ENCODE data around the gene SLC6A3.
"Not testable (repeated sequence)": the region's sequence is repeated elsewhere in the genome, so short reads cannot be mapped to it uniquely, and the experiment has no call there.

The SLC6A3 gene

DNA sequence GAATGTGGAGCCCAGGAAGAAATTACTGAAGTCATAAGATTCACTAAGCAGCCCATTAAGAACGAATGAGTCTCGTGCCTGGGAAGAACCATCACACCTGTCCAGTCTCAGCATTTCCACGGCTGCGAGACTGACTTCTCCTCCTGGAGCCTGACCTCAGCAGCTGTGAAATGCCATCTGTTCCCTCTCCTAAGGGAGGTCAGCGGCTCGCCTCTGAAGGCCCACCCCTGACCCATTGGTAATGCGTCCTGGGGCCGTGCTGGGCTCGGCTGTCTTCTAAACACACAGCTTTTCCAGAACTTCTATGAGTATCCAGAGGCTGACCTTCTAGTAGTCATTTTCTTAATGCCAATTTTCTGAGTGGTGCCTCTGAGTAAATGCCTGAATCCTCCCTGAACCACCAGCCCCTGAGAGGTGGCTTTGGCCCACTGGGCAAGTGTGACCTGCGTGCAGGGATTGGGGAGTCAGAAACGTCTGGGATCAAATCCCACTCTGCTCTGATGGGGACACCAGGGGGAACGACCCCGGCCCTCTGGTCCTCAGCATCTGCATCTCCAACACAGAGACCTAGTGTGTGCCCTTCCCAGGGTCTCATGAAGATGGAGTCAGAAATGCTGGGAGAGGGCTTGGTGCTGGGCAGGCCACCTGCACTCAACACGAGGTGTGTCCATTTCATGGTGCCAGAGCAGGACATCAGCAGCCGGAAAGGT, 5.7 kb downstream of the SLC6A3 start:
- no peak for DNase-seq (ENCODE audit: low read depth)

- no peak for DNase-seq (ENCODE audit: low read depth)
These were observed 6.4 kb downstream of the SLC6A3 start for GRCh38 chr5:1438871-1439270.

DNA sequence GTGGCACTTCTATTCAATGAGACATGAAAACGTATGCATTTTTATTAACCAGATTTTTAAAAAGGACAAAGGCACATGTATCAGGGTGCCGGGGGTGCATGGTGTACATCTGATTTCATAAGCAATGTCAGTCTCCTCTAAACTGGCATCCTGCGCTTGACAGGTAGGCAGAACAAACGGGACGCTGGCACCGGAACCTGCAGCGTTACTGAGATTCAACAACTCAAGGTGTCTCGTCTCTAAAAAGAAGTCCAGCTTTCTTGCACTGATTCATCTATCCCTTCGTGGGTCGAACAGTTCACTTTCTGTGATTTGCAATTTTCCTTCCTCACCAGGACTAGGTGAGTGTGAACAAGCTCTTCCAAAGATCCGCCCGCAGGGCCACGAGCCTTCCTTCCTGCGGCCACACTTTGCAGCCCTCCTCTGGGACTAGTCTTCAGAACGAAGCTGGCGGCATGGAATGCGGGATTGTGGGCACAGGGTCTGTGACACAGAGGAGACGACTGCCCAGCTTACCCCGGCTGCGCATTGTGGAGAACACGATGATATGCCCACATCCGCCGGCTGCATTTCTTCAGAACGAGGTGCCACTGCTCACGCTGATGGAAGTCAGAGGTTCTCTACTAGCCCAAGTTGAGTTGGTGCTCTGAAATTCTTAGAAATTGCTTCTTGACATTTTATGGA, 7.2 kb downstream of the SLC6A3 start:
- no peak for DNase-seq (ENCODE audit: low read depth)

DNA sequence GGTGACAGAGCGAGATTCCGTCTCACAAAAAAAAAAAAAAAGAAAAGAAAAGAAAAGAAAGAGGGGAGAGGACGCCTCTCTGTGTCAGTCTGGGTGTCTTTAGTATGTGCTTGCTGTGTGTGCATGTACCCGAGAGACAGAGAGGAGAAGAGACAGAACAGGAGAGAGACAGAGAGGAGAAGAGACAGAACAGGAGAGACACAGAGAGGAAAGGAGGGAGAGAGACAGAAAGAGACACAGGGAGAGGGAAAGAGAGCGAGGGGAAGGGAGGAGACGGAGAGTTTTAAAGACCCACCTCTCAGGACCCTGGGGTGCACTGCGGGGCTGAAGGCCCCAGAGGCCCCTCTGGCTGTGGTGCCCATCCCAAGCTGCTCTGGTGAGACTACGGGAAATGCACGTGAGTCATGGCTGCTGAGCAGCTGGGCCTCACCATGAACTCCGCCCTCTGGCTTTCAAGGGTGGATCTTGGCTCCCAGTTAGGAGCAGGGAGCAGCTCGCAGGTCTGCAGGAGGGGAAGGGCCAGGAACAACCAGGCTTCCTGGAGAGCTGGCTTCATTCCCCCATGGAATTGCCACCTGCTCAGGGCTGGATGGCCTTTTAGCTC, 7.9 kb downstream of the SLC6A3 start:
- DNase-seq (ENCODE audit: low read depth), result peak; percentile 6

- no peak for DNase-seq (ENCODE audit: low read depth)
These were observed 8.6 kb downstream of the SLC6A3 start for GRCh38 chr5:1436681-1437080.

DNA sequence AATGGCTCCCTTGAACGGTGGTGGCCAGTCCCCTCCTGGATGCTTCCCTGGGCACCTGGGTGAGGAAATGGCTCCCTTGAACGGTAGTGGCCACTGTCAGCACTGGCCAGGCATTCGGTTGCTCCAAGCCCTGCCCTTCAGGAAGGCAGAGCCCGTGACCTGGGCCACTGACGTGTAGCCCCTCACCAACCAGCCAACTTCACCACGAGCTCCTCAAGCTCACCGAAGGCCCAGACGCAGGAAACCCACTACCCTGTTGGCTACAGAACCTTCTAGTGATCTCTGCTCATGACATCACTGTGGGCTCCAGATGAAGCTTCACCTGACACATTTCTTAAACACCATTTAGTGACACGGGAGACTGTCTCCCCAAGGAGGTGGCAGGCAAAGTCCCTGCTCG, 9.2 kb downstream of the SLC6A3 start:
- DNase-seq (ENCODE audit: low read depth), result no peak

DNA sequence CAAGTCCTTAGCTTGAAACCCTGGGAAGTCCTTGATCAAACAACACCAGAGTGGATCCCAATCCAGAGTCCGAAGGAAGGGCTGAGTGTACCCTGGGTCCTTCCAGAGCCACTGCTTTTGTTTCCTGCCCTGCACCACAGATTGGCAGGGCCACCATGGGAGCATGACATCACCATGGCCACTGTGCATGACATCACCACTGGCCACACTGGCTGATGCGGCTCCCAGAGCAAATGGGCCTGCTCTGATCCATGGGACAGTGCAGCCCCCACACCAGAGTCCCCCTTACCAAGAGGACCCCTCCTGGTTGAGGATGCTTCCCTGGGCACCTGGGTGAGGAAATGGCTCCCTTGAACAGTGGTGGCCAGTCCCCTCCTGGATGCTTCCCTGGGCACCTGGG, 9.9 kb downstream of the SLC6A3 start:
- no peak for DNase-seq (ENCODE audit: low read depth)

DNA sequence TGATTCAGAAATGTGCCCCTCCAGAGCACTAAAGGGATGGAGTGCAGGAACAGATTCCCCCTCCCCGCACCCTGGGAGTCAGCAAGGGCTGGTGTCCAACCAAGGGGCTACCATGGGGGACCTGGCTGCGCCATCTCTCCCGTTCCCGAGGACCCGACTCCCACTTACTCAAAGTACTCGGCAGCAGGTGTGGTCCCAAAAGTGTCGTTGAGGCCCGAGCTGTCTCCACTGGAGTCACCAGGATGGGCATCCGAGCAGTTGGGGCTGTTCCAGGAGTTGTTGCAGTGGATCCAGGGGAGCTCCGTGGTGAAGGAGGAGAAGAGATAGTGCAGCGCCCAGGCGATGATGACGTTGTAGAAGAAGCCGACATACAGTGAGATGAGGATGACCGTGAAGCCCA, 12.9 kb downstream of the SLC6A3 start:
- DNase-seq (ENCODE audit: low read depth), result no peak

DNA sequence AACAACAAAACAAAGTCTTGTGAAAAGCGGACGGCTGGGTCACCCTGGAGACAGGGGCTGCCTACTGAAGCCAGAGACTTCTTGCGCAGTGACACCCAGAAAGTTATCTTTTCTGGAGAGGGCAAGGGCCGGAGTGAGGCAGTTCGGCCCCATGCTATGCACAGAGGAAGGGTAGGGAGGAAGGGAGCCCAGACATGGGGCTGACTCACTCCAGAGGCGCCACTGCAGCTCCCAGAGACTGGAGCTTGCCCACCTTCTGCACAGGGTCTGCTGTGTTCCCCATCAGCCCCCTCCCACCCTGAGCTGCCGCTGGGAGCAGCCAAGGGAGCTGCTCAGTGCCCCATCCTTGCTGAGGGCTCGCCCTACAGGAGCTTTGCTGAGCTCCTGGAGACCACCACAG, 13.3 kb downstream of the SLC6A3 start:
- no peak for DNase-seq (ENCODE audit: low read depth)

DNA sequence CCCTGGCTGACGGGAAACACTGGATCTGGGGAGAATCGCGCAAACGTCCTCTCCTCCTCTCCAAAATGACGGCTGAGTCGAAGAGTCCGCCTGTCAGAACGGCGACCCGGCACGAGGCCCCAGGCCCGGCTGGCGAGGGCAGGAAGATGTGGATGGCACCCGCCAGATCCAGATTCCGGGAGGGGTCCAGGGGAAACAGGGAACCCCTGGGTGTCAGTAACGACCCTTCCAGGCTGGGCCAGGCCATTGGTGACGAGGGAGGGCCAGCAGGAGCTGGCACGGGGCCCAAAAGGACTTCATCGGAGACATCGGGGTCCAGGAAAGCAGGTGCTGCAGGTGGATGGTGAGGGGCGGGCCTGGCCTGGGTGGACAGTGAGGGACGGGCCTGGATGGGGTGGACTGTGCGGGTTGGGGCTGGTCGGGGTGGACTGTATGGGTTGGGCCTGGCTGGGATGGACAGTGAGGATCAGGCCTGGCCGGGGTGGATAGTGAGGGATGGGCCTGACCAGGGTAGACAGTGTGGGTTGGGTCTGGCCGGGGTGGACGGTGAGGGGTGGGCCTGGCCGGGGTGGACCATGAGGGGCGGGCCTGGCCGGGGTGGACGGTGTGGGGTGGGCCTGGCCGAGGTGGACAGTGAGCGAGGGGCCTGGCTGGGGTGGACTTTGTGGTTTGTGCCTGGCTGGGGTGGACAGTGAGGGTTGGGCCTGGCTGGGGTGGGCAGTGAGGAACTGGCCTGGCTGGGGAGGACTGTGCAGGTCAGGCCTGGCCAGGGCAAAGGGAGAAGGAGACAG, 14.0 kb downstream of the SLC6A3 start:
- no peak for DNase-seq (ENCODE audit: low read depth)

DNA sequence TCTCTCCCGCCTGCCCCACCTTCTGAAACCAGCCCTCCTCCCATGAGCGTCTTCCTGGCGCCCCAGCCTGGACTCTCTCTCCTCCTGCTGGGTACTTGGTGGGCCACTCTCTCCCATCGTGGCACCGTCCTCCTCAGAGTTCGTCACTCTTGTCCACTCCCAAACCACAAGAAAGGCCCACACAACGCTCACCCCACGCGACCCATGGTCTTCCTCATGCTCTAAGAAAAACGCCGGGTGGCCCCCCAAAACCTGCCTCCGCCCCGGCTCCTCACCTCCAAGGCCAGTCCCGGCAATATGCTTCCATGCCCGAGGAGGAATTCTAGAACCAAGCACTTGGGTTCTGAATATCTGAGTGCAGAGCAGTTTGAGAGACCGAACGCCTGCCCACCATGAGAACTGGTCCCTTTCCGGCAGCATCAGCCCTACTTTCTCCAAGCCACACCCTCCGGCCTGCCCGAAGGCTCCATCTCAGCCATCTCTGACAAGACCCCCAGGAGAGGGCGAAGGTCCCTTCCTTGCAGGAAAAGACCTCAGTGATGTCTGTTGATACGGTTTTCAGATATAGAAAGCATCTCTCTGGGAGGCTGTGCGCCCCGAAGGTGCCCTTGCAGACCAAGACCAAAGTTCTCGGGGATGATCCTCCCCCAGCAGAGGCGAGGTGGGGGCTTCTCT, 15.0 kb downstream of the SLC6A3 start:
- DNase-seq (ENCODE audit: low read depth), result no peak

DNA sequence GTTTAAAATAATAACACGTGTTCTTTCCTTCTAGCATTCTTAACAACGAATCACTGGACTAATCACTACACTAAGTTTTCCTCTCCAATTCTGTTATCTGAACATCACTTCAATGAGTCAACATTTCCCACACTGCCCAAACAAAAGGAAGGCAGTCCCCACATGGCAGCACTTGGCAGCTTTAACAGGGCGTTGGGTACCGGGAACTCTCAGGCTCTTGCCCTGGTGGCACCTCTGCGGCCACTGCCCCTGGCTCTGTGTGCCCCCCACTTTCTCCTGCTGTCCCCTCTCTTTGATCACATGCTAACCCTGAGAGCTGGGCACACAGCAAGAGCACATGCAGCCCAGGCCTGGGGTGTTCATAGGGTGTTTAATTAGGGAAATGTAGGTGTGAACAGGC, 15.7 kb downstream of the SLC6A3 start:
- no peak for DNase-seq (ENCODE audit: low read depth)

DNA sequence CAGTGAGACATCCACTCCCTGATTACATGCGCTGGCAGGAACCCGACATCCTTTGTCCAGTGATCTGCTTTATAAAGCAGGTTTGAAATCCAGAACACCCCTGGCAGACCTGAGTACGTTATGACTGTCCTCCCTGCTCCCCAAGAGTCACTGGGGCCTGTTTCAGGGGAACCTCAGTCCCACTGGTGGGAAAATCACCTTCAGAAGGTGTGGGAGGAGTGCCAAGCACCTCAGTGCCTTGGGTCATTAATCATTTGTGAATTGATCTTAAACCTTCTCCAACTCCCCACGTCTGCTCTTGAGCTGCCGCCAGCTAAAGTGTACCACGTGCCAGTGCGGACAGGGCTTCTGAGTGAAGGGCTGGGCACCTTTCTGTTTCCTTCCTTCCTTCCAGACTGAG, 16.2 kb downstream of the SLC6A3 start:
- no peak for DNase-seq (ENCODE audit: low read depth)

DNA sequence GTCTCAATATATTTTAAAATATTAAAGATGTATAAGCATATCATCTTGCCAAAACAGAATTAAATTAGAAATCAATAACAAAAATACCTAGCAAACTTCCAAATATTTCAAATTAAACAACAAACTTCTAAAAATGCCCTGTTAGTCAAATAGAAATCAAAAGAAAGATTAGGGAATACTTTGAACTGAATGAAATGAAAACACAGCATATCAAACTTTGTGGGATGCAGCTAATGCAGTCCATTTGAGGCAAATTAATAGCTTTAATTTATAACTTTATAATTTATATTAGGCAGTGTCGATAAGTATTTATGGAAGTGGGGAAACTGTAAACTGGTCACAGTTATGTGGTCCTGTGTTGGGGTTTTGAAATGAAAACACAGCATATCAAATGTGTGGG, 17.1 kb downstream of the SLC6A3 start:
- DNase-seq (ENCODE audit: low read depth), result no peak

GRCh38 chr5:1424716-1425115, 20.5 kb downstream of the SLC6A3 start:
- no peak for DNase-seq (ENCODE audit: low read depth)

DNA sequence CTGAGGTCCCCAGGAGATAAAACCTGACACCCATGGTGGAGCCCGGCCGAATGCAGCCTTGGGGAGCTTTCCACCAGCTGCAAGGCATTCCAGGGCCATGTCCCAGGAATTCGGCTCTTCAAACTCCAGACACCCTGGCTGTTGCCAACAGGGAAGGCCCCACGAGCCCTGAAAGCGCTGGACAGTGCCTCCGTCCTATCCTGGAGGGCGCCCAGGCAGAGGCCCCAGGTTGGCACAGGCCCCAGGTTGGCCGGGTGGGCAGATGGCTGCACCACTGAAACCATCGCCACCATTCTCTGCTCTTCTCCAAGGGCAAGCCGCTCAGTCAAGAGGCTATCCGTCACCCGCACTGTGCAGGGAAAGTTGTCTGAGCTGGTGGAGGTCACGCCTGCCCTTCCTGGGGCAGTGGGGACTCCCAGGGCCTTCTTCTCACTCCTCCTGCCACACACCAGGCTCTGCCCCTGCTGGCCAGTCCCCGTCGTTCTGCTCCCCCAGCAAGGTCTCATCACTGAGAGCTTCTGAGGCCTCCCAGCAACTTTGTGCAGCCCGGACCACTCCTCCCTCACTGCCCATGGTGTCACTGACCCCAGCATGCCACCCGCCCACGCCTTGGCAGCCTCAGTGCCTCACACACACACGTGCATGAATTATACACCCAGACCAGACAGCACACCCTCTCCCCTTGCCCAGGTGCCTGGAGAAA, 21.2 kb downstream of the SLC6A3 start:
- no peak for DNase-seq (ENCODE audit: low read depth)

DNA sequence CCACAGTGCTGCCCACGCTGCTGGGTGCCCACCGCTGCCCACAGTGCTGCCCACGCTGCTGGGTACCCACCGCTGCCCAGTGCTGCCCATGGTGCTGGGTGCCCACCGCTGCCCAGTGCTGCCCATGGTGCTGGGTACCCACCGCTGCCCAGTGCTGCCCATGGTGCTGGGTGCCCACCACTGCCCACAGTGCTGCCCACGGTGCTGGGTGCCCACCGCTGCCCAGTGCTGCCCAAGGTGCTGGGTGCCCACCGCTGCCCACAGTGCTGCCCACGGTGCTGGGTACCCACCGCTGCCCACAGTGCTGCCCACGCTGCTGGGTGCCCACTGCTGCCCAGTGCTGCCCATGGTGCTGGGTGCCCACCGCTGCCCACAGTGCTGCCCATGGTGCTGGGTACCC, 22.7 kb downstream of the SLC6A3 start:
- not testable (repeated sequence) for DNase-seq (ENCODE audit: low read depth)

DNA sequence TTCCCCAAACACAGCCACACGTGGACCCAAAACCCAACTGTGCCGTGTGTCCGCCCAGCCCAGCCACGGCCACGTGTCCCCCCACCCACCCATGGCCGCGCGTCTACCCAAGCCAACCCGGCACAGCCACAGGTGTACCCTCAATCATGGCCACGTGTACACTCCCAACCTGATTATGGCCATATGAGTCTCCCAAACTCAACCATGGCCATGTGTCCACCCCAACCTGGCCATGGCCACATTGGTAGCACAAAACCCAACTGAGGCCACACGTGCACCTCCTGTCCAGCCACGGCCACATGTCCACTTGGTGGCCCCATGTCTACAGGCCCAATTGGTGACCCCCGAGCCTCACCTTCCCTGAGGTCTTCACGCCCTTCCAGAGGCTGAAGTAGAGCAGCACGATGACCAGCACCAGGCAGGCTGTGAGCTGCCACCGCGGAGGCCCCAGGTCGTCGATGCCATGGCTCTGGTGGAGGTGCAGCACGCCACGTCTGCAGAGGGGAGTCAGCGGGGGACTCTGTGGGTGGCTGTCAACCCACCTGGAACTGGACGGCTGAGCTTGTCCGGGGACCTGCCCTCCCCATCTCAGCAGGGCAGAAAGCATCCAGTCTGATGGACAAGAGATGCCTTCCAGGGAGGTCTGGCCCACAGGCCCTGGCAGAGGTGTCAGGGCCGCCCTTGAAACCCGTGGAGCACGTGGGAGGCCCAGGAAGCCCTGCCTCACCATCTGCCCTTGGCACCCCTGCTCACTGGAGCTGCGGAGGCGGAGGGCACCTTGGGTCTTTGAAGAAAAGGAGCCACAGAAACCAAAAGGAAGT, 23.5 kb downstream of the SLC6A3 start:
- DNase-seq (ENCODE audit: low read depth), result no peak

DNA sequence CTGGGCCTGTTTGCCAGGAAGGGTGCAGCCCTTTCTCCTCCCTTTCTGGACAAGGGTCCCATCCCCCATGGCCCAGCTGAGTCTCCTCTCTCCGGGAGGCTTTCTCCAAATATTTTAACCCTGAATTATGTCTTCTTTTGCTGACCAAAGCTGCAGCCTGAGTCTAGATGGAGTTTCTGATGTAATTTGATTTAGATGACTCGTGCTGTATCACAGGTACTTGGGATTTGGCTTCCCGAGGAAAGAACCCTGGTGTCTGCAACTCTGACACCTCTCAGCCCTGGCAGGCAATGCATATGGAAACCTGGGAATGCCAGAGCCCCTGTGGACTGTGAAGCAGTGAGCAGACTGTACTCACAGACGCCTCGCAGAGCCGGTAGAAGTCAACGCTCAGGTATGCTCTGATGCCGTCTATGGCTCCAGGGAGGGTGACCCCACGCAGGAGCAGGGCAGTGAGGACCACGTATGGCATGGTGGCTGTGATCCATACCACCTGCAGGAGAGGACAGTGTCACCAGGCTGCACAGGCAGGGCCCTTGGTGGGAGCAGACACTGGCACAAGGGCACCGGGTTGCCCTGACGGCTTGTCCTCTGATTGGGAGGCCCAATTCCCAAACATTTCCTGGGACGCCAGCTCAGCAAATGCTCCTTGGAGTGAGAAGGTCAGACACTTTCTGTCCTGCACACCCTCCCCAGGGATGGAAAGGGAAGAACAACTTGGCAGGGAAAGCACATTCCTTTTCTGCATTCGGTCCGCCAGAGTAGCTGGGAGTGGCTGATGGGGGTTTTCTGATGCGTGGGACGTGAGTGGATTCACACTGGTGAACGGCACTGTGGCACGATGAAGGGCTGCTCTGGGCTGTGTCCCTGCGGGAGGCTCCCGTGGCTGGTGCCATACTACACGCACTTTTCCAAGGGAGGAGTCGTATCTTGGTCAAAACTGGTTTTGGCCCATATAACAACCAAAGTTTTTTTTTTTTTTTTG, 24.7 kb downstream of the SLC6A3 start:
- DNase-seq (ENCODE audit: low read depth), result no peak

Data from GM04504 (cell line).